GM18502 (cell line): ENCODE results near the gene INHBE.
"Not testable (repeated sequence)": the region's sequence is repeated elsewhere in the genome, so short reads cannot be mapped to it uniquely, and the experiment has no call there.

Experiments used
- ATAC-seq: cut with Tn5 transposase; IDR thresholded peaks from one replicate; pipeline ENCODE4 v1.9.1; 2021; ENCODE audit warnings: mild to moderate bottlenecking; ENCODE audit not compliant: unreplicated experiment, poor library complexity

Gene INHBE

DNA sequence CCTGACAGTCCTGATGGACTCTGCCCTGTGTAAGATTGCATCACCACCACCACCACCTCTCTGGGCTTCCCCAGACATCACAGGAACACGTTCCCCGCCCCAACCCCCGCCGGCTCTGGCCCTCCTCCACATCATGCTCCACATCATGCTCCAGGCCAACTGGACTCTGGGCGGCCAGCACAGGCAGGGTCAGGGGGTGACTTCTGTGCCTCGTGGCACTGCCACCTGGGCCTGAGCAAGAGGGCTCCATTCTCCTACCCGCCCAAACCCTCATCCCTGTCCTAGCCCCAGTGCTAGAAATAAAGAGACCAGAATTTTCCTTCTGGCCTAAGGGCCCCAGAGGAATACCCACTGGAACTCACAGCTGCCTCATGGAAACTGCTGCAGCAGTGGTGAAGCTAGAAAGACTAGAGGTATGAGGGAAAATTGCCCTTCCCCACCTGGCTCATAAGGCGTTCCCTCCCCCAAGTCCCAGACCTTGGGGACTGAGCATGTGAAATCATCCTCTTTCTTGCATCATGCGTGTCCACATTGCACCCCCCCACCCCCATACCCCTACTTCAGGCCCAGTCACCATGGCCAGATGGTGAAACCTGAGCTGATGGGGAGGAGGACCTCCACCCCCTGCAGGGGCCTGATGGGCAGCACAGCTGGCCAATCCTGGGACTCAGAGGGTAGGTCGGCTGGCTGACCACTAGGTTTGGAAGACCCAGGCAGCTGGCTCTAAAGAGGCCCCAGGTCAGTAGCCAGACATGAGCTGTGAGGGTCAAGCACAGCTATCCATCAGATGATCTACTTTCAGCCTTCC lies at the start of gene INHBE:
INHBE (plus strand) TSS at position 742 of the 808 bp plus-strand sequence. CDS start 230 bp downstream, outside the sequence.
- ATAC-seq, result no peak

- no peak for ATAC-seq
These were observed 44.6 kb upstream of the INHBE start for GRCh38 chr12:57410534-57410933.

- ATAC-seq, result not testable (repeated sequence)
These were observed 40.9 kb upstream of the INHBE start for GRCh38 chr12:57414160-57414559.

DNA sequence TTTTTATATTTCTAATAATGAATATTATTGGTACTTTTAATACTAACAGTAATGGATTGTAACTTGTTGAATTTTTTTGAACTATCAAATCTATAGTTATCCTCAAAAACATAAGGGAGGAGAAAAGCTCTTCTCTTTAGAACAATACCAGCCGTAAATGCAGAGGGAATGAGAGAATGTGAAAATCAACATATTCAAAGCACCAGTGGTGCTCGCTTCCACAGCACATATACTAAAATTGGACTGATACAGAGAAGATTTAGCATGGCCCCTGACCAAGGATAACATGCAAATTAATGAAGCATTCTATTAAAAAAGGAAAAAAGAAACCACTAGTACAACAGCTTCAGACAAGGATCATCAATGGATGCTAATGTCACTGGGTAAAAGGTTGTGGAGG lies 40.0 kb upstream of the INHBE start:
- ATAC-seq, result no peak

- no peak for ATAC-seq
These were observed 38.8 kb upstream of the INHBE start for GRCh38 chr12:57416039-57416996.

DNA sequence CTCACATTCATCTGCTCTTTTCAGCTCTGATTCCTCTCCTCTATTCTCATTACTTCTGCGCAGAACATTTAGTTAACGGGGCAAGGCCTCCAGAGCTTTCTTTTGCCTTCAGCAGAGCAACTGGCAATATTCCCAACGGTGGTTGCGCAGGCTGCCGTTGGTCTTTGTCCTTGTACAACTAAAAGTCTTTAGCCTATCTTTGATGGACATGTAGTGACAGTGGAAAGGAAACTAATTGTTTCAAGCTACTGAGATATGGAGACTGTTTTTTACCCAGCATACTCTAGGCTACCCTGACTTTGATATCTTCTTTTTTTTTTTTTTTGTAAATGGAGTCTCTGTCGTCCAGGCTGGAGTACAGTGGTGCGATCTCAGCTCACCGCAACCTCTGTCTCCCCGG lies 36.9 kb upstream of the INHBE start:
- ATAC-seq, result no peak

DNA sequence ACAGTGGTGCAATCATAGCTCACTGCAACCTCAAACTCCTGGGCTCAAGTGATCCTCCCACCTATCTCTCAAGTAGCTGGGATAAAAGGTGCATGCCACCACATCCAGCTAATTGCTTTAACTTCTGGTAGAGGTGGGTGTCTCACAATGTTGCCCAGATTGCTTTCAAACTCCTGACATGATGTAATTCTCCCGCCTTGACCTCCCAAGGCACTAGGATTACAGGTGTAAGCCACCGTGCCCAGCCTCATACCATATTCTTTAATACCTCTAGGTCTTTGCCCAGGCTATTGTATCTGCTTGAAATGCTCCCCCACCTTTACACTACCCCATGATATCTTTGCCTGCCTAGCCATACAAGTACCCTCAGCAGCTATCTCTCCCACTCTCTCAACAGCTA lies 35.6 kb upstream of the INHBE start:
- no peak for ATAC-seq

DNA sequence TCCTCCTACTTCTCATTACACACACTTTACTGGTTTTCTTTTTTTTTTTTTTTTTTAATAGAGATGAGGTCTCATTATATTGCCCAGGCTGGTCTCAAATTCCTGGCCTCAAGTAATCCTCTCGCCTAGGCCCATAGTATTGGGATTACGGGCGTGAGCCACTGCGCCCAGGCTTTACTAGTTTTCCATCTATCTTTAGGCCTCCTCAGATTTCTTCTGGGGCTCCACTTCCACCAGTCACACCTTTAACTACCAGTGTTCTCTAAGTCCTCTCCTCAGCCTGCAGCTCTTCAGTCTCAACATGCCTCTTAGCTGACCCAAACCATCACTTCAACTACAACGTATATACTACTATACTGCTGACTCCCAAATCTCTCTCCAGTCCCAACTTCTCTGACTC lies 34.6 kb upstream of the INHBE start:
- ATAC-seq, result no peak

GRCh38 chr12:57426948-57427347 lies 28.2 kb upstream of the INHBE start:
- not testable (repeated sequence) for ATAC-seq

- no peak for ATAC-seq
These were observed 26.1 kb upstream of the INHBE start for GRCh38 chr12:57428965-57429364.

DNA sequence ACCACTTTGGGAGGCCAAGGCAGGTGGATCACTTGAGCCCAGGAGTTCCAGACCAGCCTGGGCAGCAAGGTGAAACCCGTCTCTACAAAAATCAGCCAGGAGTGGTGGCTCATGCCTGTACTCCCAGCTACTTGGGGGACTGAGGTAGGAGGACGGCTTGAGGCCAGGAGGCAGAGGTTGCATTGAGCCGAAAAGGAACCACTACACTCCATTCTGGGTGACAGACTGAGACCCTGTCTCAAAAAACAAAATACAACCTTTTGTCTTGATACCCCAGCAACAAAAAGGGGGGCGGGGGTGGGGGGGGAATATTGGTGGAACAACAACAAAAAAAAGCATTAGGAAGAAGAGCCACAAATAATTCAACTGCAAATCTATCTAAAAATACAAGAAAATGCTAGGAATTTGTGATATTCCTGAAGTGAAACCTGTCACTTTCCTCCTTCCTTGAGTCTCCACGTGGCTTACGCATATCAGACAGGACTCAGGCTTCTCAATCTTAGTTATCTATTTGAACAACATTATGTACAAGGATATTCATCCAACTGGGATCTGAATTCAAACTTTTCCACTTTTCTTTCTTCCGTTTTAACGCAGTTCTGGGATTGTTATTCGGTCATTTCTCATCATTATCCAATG lies 25.5 kb upstream of the INHBE start:
- no peak for ATAC-seq

- peak; percentile 71 for ATAC-seq
These were observed 24.8 kb upstream of the INHBE start for GRCh38 chr12:57430112-57430930.

DNA sequence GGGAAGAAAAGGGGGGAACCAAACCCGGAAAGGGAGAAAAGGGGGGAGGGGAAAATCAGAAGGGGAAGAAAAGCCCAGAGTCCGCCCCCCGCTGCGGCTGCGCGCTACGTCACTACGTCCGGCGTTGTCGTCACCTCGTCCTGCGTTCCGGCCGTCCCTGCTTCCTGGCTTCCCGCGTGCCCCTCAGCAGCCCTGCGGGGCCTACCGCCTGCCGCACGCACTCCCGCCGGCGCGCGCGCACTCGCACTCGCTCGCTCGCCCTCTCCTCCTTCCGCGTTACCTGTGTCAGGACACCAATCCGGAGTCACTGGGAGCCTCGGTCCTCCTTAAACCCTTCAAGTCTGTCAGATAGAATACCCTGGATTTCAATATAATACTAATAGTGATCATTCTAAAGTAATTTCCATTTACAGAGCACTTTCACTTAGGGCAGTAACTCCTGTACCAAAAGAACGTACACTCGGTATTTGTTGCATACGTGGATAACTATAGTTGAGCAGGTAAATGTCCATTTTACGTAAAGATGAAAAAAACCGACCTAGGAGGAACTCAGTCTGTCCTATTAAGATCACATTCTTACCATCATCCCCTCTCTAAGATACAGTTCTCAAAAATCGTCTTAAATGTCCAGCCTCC lies 24.1 kb upstream of the INHBE start, which contains the start of gene R3HDM2:
R3HDM2 (minus strand) TSS at position 113 of the 636 bp plus-strand sequence. CDS start 120,615 bp downstream, outside the sequence.
- ATAC-seq, result peak; percentile 93

GRCh38 chr12:57431654-57432188 lies 23.4 kb upstream of the INHBE start:
- no peak for ATAC-seq

DNA sequence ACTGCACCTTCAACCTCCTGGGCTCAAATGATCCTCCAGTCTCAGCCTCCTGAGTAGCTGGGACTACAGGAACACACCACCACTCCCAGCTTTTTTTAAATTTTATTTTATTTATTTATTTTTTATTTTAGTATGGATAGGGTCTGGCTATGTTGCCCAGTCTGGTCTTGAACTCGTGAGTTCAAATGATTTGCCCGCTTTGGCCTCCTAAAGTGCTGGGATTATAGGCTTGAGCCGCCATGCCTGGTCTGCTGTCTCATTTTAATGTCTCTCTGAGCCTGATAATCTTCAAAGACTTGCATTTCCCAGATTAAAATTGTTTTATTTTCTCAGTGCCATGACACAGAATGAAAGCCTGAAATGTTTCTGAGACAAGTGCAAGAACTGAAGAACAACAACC lies 21.7 kb upstream of the INHBE start:
- no peak for ATAC-seq

GRCh38 chr12:57434517-57435223 lies 20.4 kb upstream of the INHBE start, which contains the start of gene INHBC:
Gene INHBC, plus strand, starts transcription at chr12:57434784. Its CDS starts 103 bp downstream, at chr12:57434887.
- ATAC-seq, result no peak

GRCh38 chr12:57435293-57435692 lies 19.8 kb upstream of the INHBE start:
- ATAC-seq, result no peak

- no peak for ATAC-seq
These were observed 16.7 kb upstream of the INHBE start for GRCh38 chr12:57438400-57438799.
